ENCODE results near the gene TMA7B.
A peak's percentile ranks its signal among the peaks of the same experiment; 100 is the strongest.

TMA7B gene

GRCh38 chr22:40004836-40005235 lies 44.6 kb downstream of the TMA7B start:
- peak; percentile 16 for DNase-seq

GRCh38 chr22:40006641-40007040 lies 46.4 kb downstream of the TMA7B start:
- no peak for DNase-seq

- no peak for DNase-seq
Measured at GRCh38 chr22:40007853-40008710, 47.9 kb downstream of the TMA7B start.

GRCh38 chr22:40008726-40009291 lies 48.6 kb downstream of the TMA7B start:
- DNase-seq, result peak; percentile 57

GRCh38 chr22:40009292-40009774 lies 49.1 kb downstream of the TMA7B start:
- DNase-seq, result peak; percentile 86

GRCh38 chr22:40009951-40010671 lies 49.9 kb downstream of the TMA7B start:
- peak; percentile 82 for DNase-seq

- no peak for DNase-seq
Measured at GRCh38 chr22:40010746-40011145, 50.5 kb downstream of the TMA7B start.
